BLaER1 (cell line): ENCODE data around the gene ALDH1L2.

Source experiments
- H3K27ac ChIP-seq: shearing (Covaris generic); formaldehyde crosslinking; 2 replicates; pipeline ENCODE4 v1.8.1; 2022
- H3K27me3 ChIP-seq: shearing (Covaris generic); formaldehyde crosslinking; 2 replicates; pipeline ENCODE4 v1.8.1; 2022
- H3K36me3 ChIP-seq: shearing (Covaris generic); formaldehyde crosslinking; 2 replicates; pipeline ENCODE4 v1.8.1; 2022
- H3K4me1 ChIP-seq: shearing (Covaris generic); formaldehyde crosslinking; 2 replicates; pipeline ENCODE4 v1.8.1; 2022
- H3K4me2 ChIP-seq: shearing (Covaris generic); formaldehyde crosslinking; 2 replicates; pipeline ENCODE4 v1.8.1; 2022
- H3K4me3 ChIP-seq: shearing (Covaris generic); formaldehyde crosslinking; 2 replicates; pipeline ENCODE4 v1.8.1; 2022
- H3K9ac ChIP-seq: shearing (Covaris generic); formaldehyde crosslinking; 2 replicates; pipeline ENCODE4 v1.8.1; 2022
- H3K9me3 ChIP-seq: shearing (Covaris generic); formaldehyde crosslinking; 2 replicates; pipeline ENCODE4 v1.8.1; 2022
- H4K20me1 ChIP-seq: shearing (Covaris generic); formaldehyde crosslinking; 2 replicates; pipeline ENCODE4 v1.8.1; 2022
- Cebpa-rat ChIP-seq: shearing (Covaris generic); IDR thresholded peaks from 2 replicates; pipeline ENCODE4 v1.8.1; 2022

Gene ALDH1L2

DNA sequence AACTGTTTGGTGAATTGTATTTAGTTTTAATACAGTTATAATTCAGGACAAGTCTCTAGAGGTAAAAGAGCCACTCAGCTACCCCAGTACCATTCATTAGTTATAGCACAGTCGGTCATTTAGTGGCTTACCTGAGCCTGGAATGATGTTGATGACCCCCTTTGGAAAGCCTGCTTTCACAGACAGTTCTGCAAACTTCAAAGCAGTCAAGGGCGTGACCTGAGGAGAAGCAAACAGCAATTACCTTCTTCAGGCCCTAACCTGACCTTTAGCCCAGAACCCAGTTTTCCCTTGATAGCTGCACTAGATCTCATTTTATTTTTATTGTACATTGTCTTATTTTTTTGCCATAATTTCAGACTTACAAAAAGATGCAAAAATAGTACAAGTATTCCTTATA, 43.8 kb downstream of the ALDH1L2 start:
- Histone ChIP-seq H3K9me3 (no peaks in the 10 kb centered on the region), H3K4me2 (no peak overlapping the region), H3K36me3 (no peaks in the 10 kb centered on the region), H3K4me3 (no peak overlapping the region), H3K27ac (no peak overlapping the region), H3K27me3 (no peaks in the 10 kb centered on the region), H3K4me1 (no peaks in the 10 kb centered on the region), H3K9ac (no peak overlapping the region), H4K20me1 (no peaks in the 10 kb centered on the region)
- TF ChIP-seq Cebpa-rat, result no peak

DNA sequence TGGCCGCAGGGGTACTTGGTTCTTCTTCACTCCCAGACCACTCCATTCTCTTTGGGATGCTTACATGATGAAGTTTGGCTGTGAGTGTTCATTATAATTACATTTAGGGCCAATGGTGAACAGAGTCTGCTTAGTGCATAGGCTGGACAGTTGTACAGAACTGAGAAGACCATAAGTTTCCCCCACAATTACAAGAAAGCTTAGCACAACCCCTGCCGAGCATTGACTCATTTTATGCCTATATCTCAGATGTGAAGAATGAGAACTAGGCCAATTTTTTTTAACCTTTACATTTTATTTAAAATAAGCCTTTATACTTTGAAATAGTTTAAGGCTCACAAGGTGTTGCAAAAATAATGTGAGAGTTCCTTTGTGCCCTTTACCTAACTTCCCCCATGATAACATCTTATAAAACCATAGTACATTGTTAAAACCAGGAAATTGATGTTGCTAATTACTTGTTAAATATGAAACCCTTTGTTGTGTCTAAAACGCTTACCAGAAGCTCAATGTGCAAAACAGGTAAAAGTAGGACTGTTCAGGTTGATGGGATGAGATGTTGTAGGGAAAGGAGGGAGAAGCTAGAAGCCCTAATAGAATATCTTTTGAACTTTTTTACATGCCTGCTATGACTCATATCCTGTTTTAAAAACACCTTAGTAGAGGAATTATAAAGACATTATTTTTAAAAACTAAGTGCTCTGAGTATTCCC, 47.2 kb downstream of the ALDH1L2 start:
- no peak overlapping the region for H3K27ac ChIP-seq
- no peaks in the 10 kb centered on the region for H3K27me3 ChIP-seq
- TF ChIP-seq Cebpa-rat, result no peak
- no peaks in the 10 kb centered on the region for H3K36me3 ChIP-seq
- H3K4me3 ChIP-seq, result no peak overlapping the region
- H3K9ac ChIP-seq, result no peak overlapping the region
- no peaks in the 10 kb centered on the region for H3K4me1 ChIP-seq
- no peaks in the 10 kb centered on the region for H3K9me3 ChIP-seq
- no peaks in the 10 kb centered on the region for H4K20me1 ChIP-seq
- no peak overlapping the region for H3K4me2 ChIP-seq

DNA sequence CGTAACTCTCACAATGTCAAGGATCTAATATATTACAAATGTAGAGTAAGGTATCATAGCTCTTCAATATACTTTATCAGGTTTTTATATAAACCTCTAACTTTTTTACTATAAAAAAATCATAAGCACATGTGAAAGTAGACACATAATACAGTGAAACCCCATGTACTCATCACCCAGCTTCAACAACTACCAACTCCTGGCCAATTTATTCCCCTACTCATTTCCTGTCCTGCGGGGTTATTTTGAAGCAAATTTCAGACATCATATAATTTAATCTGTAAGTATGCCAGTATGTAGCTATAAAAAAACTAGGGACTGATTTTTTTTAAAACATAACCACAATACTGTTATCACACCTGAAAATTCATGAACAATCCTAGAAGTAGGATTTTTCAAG, 50.4 kb downstream of the ALDH1L2 start:
- no peak overlapping the region for H3K4me2 ChIP-seq
- no peak for TF ChIP-seq Cebpa-rat

DNA sequence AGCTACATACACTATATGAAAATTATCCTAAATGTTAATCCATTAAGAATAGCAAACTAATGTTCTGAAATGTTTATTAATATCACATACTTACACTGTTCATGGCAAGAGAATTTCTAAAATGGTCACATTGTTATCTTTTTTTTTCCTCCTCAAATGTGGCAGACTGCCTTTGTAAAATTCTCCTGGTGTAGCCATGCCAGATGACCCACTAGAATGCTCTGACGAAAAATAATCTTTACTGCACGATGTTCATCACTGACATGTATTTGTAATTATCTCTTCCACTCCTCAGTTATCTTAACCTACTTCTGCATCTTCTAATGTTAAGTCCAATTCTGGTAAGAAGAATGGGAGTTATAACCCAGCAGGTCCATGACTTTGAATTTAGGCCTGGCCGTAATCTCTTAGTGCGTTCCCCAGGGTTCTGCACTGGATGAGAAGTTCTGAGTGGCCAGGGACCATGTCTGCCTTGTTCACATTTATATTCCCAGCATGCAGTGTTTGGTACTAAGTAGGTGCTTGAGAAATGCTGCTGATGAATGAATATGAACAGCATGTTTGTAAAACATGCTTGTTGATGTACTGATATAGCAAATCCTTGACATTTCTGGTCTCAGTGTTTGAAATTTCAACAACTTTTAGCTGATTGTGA, 51.4 kb downstream of the ALDH1L2 start:
- Histone ChIP-seq H3K4me3 (no peak overlapping the region), H3K4me1 (peaks cover 8% of the 10 kb centered on the region), H3K4me2 (no peak overlapping the region), H3K9me3 (no peaks in the 10 kb centered on the region), H4K20me1 (no peaks in the 10 kb centered on the region), H3K27me3 (no peaks in the 10 kb centered on the region), H3K9ac (no peak overlapping the region), H3K36me3 (no peaks in the 10 kb centered on the region), H3K27ac (no peak overlapping the region)
- no peak for TF ChIP-seq Cebpa-rat

More for the DNA sequence above, 50.4 kb downstream of the ALDH1L2 start:
- Histone ChIP-seq H3K9me3 (no peaks in the 10 kb centered on the region), H4K20me1 (no peaks in the 10 kb centered on the region), H3K4me1 (peaks cover 8% of the 10 kb centered on the region), H3K27ac (no peak overlapping the region), H3K4me3 (no peak overlapping the region), H3K27me3 (no peaks in the 10 kb centered on the region), H3K36me3 (no peaks in the 10 kb centered on the region), H3K9ac (no peak overlapping the region)

DNA sequence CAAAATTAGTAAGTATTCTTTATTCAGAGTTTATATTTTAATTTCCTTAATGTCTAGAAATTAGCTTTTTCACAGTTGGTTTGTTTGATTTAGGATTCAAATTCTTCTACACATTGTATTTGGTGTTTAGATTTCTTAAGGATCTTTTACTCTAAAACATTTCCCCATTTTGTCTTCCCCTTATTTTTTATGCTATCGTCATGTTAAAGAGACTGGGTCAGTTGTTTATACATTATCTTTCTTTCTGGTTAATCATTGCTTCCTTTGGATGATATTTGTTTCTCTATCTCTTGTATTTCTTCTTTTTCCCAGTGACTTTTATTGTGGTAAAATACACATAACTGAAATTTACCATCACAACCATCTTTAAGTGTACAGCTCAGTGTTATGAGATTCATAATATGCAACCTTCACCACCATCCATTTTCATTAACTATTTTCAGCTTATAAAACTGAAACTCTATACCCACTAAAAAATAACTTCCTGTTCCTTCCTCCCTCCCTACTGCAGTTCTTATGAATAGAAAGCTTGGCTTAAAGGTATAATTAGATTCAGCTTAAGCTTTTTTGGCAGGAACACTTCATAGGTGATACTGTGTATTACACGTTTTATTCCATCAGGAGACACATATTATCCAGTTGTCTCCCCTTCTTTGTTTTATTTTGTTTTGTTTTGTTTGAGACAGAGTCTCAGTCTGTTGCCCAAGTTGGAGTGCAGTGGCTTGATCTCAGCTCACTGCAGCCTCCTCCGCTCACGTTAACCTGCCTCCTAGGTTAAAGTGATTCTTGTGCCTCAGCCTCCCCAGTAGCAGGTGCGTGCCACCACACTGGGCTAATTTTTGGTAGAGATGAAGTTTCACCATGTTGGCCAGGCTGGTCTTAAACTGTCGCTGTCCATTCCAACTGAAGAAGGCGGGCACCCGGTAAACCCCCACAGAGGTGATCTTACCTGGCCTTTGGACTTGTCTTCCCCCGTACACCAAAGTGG, 53.1 kb downstream of the ALDH1L2 start:
- Histone ChIP-seq H3K27ac (no peak overlapping the region), H3K27me3 (no peaks in the 10 kb centered on the region), H3K9ac (no peak overlapping the region), H3K36me3 (no peaks in the 10 kb centered on the region), H4K20me1 (no peaks in the 10 kb centered on the region), H3K4me1 (peaks cover 8% of the 10 kb centered on the region), H3K4me3 (no peak overlapping the region), H3K9me3 (no peaks in the 10 kb centered on the region), H3K4me2 (peak overlapping the region; percentile 24)
- TF ChIP-seq Cebpa-rat, result no peak

DNA sequence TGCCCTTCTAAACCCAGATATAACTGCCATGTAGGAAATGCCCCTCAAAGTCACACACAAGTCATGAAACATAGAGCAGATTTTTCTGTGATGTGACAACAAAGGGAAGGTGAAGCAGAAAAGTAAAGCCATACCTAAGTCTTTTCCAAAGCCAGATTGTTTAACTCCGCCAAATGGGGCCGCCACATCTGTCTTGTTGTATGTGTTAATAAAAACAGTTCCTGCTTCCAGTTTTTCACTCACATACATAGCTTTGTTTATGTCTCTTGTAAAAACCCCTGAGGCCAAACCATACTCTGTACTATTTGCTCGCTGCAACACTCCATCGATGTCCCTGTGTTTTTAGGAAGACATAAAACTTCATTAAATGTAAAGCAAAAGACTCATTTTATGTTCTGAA, 57.8 kb downstream of the ALDH1L2 start:
- no peak overlapping the region for H3K4me2 ChIP-seq
- TF ChIP-seq Cebpa-rat, result no peak
- H3K4me1 ChIP-seq, result peaks cover 6% of the 10 kb centered on the region
- H3K36me3 ChIP-seq, result no peaks in the 10 kb centered on the region
- H4K20me1 ChIP-seq, result no peaks in the 10 kb centered on the region
- H3K9me3 ChIP-seq, result no peaks in the 10 kb centered on the region
- H3K27ac ChIP-seq, result no peak overlapping the region
- no peaks in the 10 kb centered on the region for H3K27me3 ChIP-seq
- H3K9ac ChIP-seq, result no peak overlapping the region
- H3K4me3 ChIP-seq, result no peak overlapping the region

DNA sequence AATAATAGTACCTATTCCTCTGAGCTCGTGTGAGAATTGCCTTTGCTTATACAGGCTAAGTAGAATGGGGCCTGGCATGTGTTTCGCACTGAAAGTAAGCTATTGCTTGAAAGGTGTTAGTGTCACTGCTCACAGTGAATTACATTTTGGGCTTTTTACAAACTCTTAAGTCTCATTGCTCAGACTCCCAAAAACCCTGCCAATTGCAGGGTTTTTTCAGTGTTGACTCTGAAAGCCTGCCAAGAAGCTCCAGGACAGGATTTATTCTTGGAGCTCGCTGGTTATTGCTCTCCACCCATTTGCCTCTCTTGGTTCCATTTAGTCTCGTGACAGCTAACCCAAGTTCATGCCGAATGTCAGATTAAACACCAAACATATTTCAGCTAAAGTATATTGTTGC, 58.4 kb downstream of the ALDH1L2 start:
- Histone ChIP-seq H3K4me1 (peaks cover under 1% of the 10 kb centered on the region; the same call in 1 of the 2 replicates), H4K20me1 (no peaks in the 10 kb centered on the region)

DNA sequence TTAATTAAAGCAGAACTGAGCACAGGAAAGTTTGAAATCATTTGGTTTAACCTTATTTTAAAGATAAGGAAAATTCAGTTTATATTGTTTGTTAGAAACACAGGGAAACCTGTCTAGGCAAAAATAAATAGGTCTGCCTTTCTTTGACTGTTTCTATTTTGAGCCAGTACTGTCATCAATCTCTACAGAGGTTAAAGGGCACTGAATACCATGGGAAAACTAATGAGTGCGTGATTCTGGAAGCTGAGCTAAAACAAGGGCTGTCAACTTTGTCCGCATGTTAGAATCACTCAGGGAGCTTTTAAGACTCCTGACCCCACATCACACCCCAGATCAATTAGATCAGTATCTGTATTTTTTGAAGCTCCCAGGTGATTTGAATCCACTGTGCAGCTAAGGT, 59.3 kb downstream of the ALDH1L2 start:
- TF ChIP-seq Cebpa-rat, result no peak
- H3K27me3 ChIP-seq, result no peaks in the 10 kb centered on the region
- no peaks in the 10 kb centered on the region for H3K36me3 ChIP-seq

More for the DNA sequence above, 58.4 kb downstream of the ALDH1L2 start:
- no peak overlapping the region for H3K9ac ChIP-seq
- no peak overlapping the region for H3K27ac ChIP-seq
- H3K4me2 ChIP-seq, result no peak overlapping the region
- no peaks in the 10 kb centered on the region for H3K27me3 ChIP-seq
- no peaks in the 10 kb centered on the region for H3K36me3 ChIP-seq
- no peak overlapping the region for H3K4me3 ChIP-seq
- TF ChIP-seq Cebpa-rat, result no peak
- no peaks in the 10 kb centered on the region for H3K9me3 ChIP-seq

DNA sequence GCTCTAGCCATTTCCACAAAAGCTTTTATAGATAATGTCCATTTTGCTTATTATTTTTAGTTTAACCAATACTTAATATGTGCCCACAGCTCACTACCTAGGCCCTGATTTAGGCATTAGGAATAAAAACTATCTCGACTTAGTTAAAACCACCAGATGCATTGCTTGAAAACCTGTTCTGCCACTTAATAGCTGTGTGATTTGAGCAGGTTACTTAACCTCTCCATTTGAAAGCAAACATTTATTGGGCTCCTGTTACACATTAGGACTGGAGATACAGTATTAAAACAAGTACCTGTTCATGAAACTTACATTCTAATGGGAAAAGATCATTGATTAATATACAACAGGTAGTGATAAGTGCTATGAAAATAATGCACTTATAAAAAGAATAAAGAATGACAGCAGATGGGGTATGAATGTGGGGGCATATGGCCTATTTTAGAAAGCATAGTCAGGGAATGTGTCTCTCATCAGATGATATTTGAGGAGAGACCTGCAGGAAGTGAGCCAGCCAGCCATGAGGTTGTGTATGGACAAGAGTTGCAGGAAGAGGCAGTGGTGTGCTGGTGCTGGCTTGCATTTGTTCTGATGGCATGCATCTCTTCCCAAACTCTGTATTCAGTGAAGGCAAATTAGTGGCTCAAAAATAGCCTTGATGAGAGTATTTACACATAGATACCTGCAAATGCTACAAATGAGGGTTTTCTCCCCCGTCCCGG, 63.9 kb downstream of the ALDH1L2 start:
- Histone ChIP-seq H3K27me3 (no peaks in the 10 kb centered on the region), H3K9ac (no peak overlapping the region), H3K36me3 (peaks cover 29% of the 10 kb centered on the region), H3K9me3 (no peaks in the 10 kb centered on the region), H3K4me3 (no peak overlapping the region), H3K4me1 (no peaks in the 10 kb centered on the region), H3K4me2 (no peak overlapping the region), H4K20me1 (no peaks in the 10 kb centered on the region), H3K27ac (no peak overlapping the region)
- TF ChIP-seq Cebpa-rat, result no peak

More for the DNA sequence above, 59.3 kb downstream of the ALDH1L2 start:
- H3K9ac ChIP-seq, result no peak overlapping the region
- H4K20me1 ChIP-seq, result no peaks in the 10 kb centered on the region
- no peaks in the 10 kb centered on the region for H3K4me1 ChIP-seq
- no peaks in the 10 kb centered on the region for H3K9me3 ChIP-seq
- no peak overlapping the region for H3K4me3 ChIP-seq
- no peak overlapping the region for H3K27ac ChIP-seq
- H3K4me2 ChIP-seq, result no peak overlapping the region
